Lung (tissue), 12 donors: ENCODE results near the gene MED8. TPM values are rescaled to one million over a fixed set of nuclear protein-coding genes. Genes with fewer than 3 reads are reported as not detected.

Source experiments
- ATAC-seq: fragments of 200-7000 bp; cut with Tn5 transposase; one replicate; pipeline ENCODE4 v1.9.1; 2020; ENCODE audit warnings: moderate number of reproducible peaks; ENCODE audit not compliant: insufficient read depth, low FRiP score
- DNase-seq, 3 donors: peaks; one replicate each; pipeline ENCODE4 v3.0.0-alpha.2; 2013 to 2017
- H3K27ac ChIP-seq, 2 donors: one replicate each; pipeline ENCODE4 v1.5.1; 2013; ENCODE audit warnings: mild to moderate bottlenecking in 2 of 2, moderate library complexity in 2 of 2, control low read depth in 1 of 2, inconsistent platforms in 1 of 2, low read depth in 1 of 2, low read length in 1 of 2
- H3K27me3 ChIP-seq, 3 donors: one replicate each; pipeline ENCODE4 v1.5.1; 2013; ENCODE audit warnings: low read length in 2 of 3; ENCODE audit not compliant: control insufficient read depth in 3 of 3, insufficient read depth in 3 of 3
- H3K36me3 ChIP-seq, 4 donors: one replicate each; pipeline ENCODE4 v1.5.1; 2013; ENCODE audit warnings: low read length in 4 of 4, mild to moderate bottlenecking in 1 of 4, moderate library complexity in 1 of 4; ENCODE audit not compliant: control insufficient read depth in 4 of 4, insufficient read depth in 4 of 4
- H3K4me1 ChIP-seq, 5 donors: one replicate each; pipeline ENCODE4 v1.5.1; 2013; ENCODE audit warnings: low read length in 5 of 5, mild to moderate bottlenecking in 2 of 5, moderate library complexity in 1 of 5; ENCODE audit not compliant: control insufficient read depth in 5 of 5, insufficient read depth in 5 of 5
- H3K4me3 ChIP-seq: one replicate; pipeline ENCODE4 v1.5.1; 2013; ENCODE audit warnings: mild to moderate bottlenecking, control low read depth, moderate library complexity
- H3K9ac ChIP-seq, 2 donors: one replicate each; pipeline ENCODE4 v1.5.1; 2013; ENCODE audit warnings: low read length in 2 of 2, control low read depth in 1 of 2; ENCODE audit not compliant: insufficient read depth in 1 of 2
- H3K9me3 ChIP-seq, 4 donors: one replicate each; pipeline ENCODE4 v1.5.1; 2013; ENCODE audit warnings: low read length in 3 of 4, mild to moderate bottlenecking in 1 of 4, moderate library complexity in 1 of 4; ENCODE audit not compliant: control insufficient read depth in 4 of 4, insufficient read depth in 3 of 4
- WGBS, 2 donors: extraction: QIAGEN DNeasy Blood & Tissue Kit; methylation state at CpG; one replicate each; pipeline ENCODE4 v1.1.7; 2013; 5-methylcytosine and 5-hydroxymethylcytosine counted together
- polyA plus RNA-seq, 2 donors: library from polyadenylated mRNA; stranded (reverse); fragments of 200-250 nt; gene quantifications; one replicate each; pipeline ENCODE4 v1.2.1, GENCODE V29; 2013
- total RNA-seq, 2 donors: library from RNA; depleted of rRNA in 1 of 2; stranded (reverse); fragments of >200 nt in 1 of 2; gene quantifications; one replicate each; pipeline ENCODE4 v1.2.1, GENCODE V29; 2014 to 2021
- TF ChIP-seq, protein P1 (sequence below): IDR thresholded peaks from 2 replicates; pipeline ENCODE4 v1.5.1; 2012; ENCODE audit warnings: mild to moderate bottlenecking; ENCODE audit errors: control extremely low read depth, extremely low read depth
- donor health status: control.
- donor health status: control.
- donor health status: Bipolar disorder and iron deficiency.
- donor health status: healthy.
- donor health status: DM: yes; HTN: yes; CAD: no.

MED8 gene
- total and polyA plus RNA-seq, 4 donors, result 35.5 to 45.1 (median 40.1) TPM

DNA sequence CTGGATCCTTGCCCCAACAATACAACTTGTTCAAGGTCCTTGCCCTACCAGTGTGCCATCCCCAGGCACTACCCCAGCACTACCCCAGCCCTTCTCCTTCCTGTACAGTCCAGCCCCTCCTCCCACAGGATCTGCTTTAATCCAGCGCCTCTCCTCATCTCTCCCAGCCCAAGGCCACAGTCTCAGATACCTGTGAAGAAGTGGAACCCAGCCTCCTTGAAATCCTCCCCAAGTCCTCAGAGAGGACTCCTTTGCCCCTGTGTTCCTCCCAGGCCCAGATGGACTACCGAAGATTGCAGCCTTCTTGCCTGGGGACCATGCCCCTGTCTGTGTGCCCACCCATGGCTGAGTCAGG is 37.3 kb downstream of the MED8 start:
- no peaks in the 10 kb centered on the region for H3K9me3 ChIP-seq
- 95 to 98% methylated on average over 2 of the region's 2 CpGs for WGBS, 2 donors
- TF ChIP-seq, protein P1, sequence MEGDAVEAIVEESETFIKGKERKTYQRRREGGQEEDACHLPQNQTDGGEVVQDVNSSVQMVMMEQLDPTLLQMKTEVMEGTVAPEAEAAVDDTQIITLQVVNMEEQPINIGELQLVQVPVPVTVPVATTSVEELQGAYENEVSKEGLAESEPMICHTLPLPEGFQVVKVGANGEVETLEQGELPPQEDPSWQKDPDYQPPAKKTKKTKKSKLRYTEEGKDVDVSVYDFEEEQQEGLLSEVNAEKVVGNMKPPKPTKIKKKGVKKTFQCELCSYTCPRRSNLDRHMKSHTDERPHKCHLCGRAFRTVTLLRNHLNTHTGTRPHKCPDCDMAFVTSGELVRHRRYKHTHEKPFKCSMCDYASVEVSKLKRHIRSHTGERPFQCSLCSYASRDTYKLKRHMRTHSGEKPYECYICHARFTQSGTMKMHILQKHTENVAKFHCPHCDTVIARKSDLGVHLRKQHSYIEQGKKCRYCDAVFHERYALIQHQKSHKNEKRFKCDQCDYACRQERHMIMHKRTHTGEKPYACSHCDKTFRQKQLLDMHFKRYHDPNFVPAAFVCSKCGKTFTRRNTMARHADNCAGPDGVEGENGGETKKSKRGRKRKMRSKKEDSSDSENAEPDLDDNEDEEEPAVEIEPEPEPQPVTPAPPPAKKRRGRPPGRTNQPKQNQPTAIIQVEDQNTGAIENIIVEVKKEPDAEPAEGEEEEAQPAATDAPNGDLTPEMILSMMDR, result no peak
- H3K4me3 ChIP-seq, result no peak overlapping the region
- peaks cover 0 to 5% (median 0%) of the 10 kb centered on the region in 3 donors for H3K27me3 ChIP-seq
- ATAC-seq (no peak), DNase-seq (no peak)
- H3K27ac ChIP-seq, result no peak overlapping the region
- peaks cover 0 to 12% (median 4%) of the 10 kb centered on the region in 5 donors for H3K4me1 ChIP-seq
- H3K36me3 ChIP-seq, result no peaks in the 10 kb centered on the region
- no peak overlapping the region for H3K9ac ChIP-seq

DNA sequence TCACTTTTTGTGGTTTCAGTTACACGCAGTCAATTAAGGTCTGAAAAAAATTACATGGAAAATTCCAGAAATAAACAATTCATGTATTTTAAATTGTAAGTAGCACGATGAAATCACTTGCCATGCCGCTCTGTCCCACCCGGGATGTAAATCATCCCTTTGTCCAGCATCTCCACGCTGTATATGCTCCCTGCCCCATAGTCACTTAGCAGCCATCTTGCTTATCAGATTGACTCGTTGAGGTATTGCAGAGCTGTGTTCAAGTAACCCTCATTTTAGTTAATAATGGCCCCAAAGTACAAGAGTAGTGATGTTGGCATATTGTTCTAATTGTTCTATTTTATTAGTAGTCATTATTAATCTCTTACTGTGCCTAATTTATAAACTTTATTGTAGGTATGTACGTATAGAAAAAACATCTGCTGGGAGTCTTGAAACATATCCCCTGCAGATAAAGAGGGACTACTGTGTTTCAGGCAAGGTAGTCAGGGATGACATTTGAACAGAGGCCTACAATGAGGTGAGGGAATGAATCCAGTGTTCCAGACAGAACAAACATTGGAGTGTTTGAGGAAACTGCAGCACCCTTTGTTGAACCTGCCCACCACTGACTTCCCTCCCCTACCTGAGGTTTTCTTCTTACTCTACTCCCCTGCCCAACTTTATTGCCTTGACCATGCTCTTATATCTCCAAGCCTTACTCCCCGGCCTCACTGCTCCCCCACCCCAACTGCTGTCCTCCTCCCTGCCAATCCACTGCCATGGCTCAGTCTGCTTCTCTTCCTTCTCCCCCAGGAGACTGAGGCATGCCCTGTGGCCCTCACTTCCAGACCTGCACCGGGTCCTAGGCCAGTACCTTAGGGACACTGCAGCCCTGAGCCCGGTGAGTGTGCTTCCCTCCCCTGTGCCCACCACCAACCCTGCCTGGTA is 37.9 kb downstream of the MED8 start:
- Histone ChIP-seq H3K27ac (no peak overlapping the region), H3K4me1 (peaks cover 0 to 12% (median 4%) of the 10 kb centered on the region in 5 donors), H3K9ac (no peak overlapping the region), H3K27me3 (peaks cover 0 to 5% (median 0%) of the 10 kb centered on the region in 3 donors), H3K9me3 (no peaks in the 10 kb centered on the region), H3K4me3 (no peak overlapping the region), H3K36me3 (no peaks in the 10 kb centered on the region)
- 88 to 89% methylated on average over 10 of the region's 10 CpGs for WGBS, 2 donors
- no peak for DNase-seq
- TF ChIP-seq, protein P1, result no peak
- no peak for ATAC-seq

DNA sequence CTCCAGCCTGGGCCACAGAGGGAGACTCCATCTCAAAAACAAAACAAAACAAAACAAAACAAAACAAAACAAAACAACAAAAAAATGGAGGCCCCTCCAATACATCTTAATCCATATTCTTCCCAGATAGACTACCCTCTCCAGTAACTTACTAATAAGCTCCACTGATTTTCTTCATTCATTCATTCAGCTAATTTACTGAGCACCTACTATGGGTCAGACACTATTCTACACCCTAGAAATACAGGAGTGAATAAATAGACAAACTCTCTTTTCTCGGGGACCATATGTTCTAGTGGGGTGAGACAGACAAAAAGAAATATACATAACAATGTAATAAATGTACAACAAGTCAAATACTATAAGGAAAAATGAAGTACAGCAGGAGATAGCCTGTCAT is 38.6 kb downstream of the MED8 start:
- no peak overlapping the region for H3K4me3 ChIP-seq
- TF ChIP-seq, protein P1, result no peak
- no peak for ATAC-seq
- peaks cover 0 to 5% (median 0%) of the 10 kb centered on the region in 3 donors for H3K27me3 ChIP-seq
- no peaks in the 10 kb centered on the region for H3K9me3 ChIP-seq
- DNase-seq, result no peak
- no peaks in the 10 kb centered on the region for H3K36me3 ChIP-seq
- H3K9ac ChIP-seq, result no peak overlapping the region
- no peak overlapping the region for H3K27ac ChIP-seq
- WGBS, 2 donors, result 89 to 92% methylated on average over 1 of the region's 1 CpG
- peaks cover 0 to 12% (median 4%) of the 10 kb centered on the region in 5 donors for H3K4me1 ChIP-seq
